ENCODE data around the gene TMEM178B.

The TMEM178B gene

DNA sequence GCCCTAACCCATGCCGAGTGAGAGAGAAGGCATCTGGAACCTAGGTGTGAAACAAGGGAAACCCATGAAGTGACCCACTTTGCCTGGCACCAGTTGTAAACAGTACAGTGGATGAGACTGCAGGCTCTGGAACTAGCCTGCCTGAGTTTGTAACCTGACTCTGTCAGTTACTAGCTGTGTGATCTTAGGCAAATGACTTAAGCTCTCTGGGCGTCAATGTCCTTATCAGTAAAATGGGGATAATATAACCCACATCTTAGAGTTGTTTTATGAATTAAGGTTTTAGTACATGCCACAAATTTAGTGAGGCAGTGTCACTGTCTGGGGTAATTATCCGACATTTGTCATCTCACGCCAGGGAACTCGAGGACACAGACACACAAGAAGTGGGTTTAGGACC is 394.5 kb downstream of the TMEM178B start:
- DNase-seq (ENCODE audit: low spot score) = no peak

DNA sequence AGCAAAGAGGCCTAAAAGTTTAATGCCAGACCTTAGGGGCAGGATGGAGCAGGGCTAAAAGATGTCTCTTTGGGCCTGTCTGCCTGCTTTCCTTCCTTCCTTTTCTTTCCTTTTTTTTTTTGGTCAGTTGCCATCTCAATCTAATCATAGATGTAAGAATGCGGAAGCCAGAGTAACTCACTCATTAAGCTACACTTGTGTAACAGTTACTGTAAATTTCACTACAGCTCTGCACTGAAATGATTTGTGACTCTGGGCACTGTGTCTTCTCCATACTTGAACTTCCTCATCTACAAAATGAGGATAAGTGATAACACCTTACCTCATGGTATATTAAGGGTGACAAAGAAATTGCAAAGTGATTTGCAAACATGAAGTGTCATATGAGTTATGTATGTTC is 401.8 kb downstream of the TMEM178B start:
- no peak for DNase-seq (ENCODE audit: low spot score)

DNA sequence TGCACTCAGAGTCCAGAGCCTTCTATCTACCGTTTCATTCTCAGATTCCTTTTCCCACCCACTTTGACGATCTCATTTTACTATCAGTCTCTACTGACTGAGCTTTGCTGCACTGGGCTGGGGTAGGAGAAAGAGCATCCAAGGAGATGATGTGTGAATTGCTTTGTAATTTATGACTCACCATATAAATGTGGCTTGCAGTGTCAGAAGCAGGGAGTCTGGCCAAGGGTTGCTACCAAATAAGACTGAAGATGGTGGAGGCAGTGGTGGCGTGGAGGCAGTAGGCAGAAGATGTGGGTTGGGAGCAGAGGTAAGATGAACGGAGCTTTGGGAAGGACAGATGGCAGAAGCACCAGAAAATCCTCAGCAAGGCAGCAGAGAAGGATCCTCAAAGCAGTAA is 404.0 kb downstream of the TMEM178B start:
- no peak for DNase-seq (ENCODE audit: low spot score)

DNA sequence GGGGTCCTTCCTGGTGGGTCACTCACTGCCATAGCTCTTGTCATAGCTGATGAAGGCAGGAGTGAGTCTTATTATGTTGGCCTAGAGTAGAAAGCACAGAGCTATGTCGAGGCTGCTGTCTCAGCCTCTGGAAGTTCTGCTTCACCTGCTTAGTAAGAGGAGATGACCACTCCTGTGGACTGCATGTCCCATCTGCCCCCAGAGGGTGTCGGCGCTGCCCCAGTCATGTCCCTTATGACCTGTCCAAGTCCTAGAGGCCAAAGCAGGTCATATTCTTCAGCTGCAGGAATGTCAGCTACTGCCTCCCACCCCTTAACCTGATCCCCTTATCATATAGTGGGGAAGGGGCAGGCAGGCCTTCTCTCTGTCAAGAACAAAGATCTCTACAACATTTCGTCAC is 405.0 kb downstream of the TMEM178B start:
- no peak for DNase-seq (ENCODE audit: low spot score)

DNA sequence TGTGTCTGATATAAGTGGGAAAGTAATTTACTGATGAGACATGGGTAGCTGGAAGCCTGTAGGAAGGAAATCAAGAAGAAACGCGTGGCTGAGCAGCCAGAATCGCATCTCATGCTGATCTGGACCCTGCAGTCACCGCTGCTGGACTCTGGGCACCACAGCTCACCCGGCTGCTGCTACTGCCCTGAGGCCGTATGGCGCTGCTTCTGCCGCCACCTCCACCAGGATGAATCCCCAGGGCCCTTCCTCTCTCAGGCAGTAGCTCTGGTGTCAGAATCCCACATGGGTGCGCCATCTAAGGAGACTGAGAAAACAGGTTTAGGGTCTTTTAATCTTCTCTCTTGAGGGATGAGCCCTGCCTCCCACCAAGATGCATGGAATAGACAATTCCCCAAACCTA is 407.1 kb downstream of the TMEM178B start:
- no peak for DNase-seq (ENCODE audit: low spot score)

DNA sequence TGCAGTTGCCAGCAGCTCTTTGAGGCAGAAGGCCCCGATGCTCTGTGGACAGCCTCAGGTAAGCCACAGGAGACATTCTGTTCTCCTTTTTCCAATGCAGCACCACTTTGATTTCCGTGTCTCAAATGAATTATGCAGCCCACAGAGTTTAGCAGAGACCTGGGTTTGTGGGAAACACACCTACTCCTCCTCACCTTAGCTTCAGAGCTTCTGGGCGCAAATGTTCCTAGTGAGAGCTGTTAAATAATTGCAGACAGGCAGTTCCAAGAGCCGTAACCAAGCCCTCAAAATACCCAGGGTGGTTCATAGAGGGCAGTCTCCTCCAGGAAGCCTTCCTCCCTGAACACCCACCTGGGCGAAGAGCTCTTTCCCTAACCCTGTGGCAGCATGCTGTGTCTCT is 408.1 kb downstream of the TMEM178B start:
- no peak for DNase-seq (ENCODE audit: low spot score)

DNA sequence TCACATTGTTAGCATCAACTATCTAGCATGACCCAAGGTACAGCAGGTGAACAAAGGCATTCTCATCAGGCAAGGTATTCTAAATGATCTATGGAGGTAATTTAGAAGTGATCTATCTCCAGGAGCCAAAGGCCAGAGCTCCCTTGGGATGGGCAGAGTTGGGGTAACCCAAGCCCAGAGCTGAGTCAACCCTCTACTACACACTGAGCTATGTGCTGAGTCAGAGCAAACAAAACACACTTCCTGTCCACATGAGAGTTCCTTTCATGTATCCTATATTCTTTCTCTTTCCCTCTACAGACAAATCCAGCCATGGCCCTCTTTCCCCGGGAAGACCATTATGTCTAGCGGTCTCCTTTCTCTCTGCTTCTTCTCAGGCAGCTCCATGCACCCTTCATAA is 409.2 kb downstream of the TMEM178B start:
- no peak for DNase-seq (ENCODE audit: low spot score)

DNA sequence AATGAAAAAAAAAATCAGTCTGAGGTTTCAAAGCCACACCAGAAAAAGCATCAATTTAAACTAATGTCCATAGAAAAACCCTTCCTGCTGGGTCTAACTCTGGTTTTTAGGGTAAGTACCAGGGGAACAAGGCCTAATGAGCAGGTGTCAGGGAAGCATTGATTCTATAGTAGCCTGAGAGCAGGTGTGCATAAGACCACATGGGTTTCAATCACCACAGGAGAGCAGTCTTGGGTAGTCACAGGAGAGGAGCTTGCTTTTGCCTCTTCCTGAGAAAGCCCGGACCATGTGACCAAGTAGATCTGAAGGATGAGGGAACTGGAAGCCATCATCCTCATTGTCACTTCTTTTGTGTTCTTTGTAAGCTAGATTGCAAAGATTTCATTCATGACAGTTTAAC is 411.0 kb downstream of the TMEM178B start:
- no peak for DNase-seq (ENCODE audit: low spot score)

DNA sequence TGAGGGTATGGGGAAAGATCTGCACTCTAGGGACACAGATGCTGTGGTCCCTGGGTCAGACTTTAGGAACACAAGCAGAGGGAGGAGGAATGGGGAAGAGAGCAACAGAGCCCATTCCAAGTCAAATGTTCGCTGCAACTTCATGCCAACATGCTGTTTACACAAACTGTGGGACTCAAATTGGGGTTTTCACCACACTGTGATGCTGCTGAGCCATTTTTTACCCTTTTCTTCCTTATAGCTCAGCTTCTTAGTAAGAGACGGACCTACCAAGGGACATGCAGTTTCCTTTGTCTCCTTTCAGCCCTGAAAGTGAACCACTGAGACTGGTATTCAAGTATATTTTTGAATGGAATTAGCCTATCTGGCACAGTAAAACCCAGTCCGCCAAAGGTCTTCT is 413.1 kb downstream of the TMEM178B start:
- DNase-seq (ENCODE audit: low spot score) = no peak

DNA sequence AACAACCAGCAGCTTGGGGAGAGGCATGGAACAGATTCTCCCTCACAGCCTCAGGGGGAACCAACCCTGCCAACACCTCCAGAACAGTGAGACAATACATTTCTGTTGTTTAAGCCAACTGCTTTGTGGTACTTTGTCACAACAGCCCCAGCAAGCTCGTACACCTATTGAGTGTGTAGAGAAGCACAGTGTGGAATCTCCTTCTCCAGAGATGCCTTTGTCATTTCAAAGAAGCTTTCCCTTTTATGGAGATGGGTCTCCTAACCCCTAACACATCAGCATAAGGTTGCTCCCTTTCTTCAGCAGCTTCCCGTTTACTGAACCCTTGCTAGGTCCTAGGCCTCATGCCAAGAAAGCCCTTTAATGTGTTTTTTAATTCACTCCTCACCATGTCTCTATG is 416.6 kb downstream of the TMEM178B start:
- DNase-seq (ENCODE audit: low spot score) = no peak

DNA sequence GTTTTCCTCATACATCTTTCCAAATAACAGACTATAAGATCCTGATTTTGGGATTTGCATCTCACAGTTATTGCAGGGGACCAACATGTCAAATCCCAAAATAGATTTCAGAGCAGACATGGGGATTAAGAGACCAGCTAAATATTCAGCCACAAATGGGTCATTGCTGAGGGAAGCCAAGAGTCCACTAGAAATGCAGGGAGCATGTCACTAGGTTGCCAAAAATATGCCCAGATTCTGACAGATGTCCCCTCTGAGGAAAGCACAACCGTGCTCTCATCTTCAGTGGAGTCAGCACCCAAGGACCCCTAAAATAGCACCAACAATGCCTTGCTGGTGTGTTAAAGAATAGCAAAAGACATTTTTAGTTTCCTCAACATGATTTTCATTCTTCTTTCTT is 421.2 kb downstream of the TMEM178B start:
- DNase-seq (ENCODE audit: low spot score) = no peak

DNA sequence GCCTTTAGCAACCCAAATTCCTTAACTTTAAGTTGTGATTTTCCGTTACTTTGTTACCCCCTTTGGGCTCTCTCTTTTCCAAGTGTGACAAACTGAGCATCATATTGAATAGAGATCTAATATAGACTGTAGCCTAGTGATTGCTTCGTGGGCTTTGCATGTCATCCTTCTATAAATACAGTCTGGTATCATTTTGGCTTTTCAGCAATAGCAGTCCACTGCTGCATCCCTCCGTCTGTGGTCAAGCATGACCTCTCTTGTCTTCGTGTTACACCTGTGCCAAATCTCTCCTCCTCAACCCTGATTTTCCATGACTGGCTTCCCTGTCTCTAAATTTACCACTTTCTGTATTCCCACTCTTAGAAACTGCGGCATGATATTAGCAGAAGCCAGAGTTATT is 423.5 kb downstream of the TMEM178B start:
- no peak for DNase-seq (ENCODE audit: low spot score)

DNA sequence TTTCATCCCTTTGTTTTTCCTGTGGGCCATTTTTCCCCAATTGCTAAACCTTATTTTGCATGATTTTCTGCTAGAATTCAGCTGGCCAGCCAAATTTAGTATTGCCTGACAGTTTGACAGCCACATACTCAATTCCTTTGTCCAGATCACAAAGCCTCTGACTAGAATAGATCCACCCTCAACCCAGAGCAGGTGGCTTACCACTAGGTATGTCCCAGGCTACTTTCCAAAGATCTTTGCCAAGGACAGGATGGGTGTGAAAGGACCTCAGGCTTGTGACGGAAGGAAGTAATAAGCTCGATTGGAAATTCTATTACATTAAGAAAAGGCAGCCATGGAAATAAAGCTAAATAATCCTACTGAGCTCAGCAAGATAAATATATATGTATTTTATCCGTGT is 426.7 kb downstream of the TMEM178B start:
- DNase-seq (ENCODE audit: low spot score) = no peak

DNA sequence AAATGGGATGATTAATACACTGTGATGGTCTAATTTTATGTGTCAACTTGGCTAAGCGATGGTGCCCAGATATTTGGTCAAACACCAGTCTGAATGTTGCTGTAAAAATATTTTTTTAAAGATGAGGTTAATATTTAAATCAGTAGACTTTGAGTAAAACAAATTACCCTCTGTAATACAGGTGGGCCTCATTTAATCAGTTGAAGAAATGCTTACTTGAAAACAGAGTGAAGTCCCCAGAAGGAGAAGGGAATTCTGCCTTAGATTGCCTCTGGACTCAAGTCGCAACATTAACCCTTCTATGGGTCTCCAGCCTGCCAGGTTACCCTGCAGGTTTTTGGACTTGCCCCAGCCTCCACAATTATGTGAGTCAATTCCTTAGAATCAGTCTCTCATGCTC is 427.6 kb downstream of the TMEM178B start:
- DNase-seq (ENCODE audit: low spot score) = no peak

DNA sequence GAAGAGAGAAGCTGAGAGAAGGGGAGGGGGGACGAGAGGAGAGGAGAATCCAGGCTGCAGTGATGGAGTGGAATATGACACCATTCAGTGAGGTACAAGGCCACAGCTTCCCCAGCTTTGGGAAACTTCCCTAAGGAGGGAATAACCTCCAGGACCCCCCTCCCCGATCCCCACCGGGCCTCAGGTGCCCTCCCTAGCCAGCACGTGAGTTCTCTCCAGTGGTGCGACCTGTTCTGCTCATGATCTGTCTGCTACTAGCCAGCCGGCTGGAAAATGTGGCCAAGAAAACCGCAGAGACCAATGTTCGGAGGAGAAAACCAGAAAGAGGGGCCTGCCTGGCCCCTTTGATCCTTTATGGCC is 437.4 kb downstream of the TMEM178B start:
- no peak for DNase-seq (ENCODE audit: low spot score)

DNA sequence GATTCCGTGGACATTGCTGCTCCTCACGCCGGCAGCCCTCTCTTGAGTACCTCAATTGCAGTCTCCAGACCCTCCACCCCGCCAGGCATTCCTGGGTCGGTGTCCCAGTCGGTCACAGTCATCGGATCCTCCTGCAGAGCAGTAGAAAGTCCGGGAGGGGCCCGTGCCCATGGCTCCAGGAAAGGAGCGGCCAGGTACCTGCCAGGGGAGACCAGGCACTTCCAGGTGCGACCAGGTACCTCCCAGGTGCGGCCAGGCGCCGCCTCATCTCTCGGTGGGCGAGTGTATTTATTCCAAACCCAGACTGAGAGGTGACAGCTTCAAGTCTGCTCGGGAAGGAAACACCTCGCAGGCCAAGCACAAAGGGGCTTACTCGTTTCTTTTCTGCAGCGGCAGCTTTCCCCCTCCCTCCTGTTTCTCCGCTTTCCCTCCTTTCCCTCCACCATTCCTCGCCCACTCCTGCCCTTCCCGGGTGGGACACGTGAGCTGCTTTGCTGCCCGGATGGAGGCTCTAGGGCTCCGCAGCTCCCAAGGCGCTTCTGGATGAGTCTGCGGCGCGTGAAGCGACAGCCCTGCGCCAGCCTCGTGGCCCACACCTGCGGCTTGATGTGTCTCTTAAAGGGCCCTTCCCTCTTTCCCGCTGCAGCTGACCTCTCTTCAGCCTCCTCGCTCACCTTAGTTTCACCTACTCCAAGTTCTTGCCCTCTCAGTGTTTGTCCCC is 438.0 kb downstream of the TMEM178B start:
- no peak for DNase-seq (ENCODE audit: low spot score)

DNA sequence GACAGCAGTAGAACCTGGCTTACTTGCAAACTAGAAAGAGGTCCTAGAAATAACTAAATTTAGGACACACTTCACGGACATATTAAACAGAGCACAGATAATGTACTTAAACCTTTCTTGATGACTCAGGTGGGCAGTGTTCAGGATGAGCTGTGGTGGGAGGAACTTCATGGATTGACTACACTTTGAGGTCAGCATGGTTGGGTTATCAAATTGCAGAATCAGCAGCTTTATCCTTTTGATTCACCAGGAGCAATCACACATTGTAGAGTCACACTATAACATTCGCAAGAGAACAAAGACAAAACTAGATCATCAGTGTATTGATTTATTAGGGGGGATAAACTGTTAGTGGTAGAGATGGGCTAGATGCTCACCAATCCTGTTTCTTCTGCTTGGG is 438.7 kb downstream of the TMEM178B start:
- DNase-seq (ENCODE audit: low spot score) = no peak

DNA sequence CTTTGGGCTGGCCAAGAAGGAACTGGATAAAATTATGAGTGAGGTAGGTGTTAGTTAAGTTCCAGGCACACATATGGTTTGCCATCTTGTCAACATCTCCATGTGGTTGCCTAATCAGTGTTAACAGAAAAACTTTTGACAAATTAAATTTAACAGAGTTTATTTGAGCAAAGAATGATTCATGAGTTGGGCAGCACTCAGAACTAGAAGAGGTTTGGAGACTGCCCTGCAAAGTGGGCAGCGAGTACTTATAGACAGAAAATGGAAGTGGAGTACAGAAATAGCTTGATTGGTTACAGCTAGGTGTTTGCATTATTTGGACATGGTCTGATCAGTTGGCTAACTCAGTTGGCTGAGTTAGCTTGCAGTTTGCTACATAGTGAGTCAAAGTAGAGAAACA is 439.9 kb downstream of the TMEM178B start:
- no peak for DNase-seq (ENCODE audit: low spot score)

DNA sequence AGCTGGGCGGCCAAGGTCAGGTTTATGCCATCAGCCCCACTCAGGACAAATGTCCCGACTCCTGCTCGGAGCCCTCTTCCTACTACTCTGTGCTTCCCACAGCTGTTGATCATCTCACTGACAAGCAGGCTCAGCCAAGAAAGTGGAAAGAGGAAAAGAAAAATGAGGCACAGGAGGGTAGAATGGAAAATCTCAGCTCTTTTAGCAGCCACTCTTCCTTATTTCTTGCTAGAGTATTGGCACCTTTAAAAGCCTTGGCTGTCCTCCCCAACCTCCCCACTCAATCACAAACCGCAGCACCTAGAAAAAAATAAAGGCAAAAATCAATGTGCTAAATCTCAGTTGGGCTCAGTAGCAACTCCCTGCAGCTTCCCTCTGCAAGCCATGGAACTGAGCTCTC is 442.1 kb downstream of the TMEM178B start:
- no peak for DNase-seq (ENCODE audit: low spot score)

DNA sequence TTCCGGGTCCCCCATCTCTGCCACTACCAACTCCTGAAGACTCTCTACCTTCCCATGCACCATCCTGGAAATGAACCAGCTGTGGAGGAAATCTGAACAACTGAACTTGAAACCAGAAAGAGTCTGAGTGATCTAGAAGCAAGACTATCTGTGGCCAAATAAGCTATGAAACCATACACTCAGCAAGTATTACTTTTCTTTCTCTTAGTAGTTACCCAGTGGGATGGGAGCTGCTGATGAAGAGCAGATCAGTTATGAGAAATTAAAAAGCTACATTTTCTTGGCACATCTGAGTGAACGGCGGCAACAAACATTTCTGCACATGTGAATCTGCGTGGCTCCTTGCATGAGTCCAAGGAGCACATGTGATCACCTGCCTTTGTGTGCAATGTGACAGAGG is 445.8 kb downstream of the TMEM178B start:
- DNase-seq (ENCODE audit: low spot score) = no peak

DNA sequence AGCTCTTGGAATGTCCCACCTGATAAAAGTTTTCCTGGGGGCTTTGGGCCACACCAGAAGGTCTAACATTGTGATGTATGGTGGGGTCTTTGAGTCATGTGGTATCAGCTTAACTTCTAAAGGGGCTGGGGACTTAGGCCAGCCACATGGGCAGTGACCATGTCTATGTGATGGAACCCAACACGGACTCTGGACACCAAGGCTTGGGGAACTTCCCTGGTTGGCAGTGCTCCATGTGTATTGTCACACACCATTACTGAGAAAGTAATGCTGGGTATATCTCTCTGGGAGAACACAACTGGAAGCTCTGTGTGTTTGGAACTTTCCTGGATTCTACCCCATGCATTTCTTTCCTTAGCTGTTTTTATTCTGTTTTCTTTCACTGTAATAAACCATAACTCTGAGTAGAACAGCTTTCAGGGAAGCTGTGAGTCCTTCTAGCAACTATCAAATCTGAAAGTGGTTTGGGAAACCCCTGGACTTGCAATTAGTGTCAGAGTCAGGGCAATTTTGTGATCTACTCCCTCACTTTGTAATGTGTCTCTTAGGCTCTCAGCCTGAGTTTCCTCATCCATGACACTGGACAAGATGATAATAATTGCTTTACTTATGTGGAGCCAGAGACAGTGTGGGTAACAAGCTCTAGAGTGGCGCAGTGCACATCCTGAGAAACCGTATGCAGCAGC is 448.9 kb downstream of the TMEM178B start:
- no peak for DNase-seq (ENCODE audit: low spot score)

DNA sequence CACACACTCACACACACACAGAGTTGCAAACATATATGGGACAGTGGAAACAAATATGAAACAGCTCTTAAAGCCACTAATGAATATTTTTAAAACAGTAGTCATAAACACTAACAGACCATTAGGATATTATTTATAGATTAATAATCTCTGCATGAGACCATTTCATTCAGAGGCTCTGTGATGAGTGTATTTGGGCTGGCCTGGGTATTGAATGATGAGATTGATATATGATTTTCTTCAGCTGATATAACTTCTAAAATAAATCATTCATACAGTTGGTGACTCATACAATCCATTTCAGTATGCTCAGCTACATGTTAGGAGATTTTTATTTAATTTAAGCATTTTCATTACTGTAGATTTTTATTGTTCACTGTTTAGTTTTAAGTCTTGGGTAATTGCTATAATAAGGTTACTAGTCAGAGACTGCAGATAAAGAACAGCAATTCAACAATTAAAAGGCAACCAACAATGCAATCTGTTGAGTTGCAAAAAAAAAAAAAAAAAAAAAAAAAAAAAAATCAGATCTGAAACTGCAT is 452.2 kb downstream of the TMEM178B start:
- no peak for DNase-seq (ENCODE audit: low spot score)

DNA sequence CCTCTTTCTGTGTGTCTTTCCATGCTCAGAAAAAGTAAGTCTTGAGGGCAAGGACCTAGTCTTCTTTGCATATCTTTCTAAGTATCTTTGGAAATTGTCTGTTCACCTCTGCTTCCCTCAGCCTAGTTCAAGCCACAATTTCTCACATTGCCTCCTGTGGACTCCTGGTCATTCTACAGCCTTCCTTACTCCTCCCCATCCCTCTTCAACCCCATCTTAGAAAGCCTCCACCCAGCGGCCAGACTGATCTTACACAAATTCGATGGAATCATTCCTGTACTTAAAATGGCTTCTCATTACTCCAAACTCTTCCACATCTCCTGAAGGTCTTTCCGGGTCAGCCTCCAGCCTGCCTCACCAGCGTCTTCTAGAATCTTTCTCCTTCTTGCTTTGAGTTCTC is 453.2 kb downstream of the TMEM178B start:
- no peak for DNase-seq (ENCODE audit: low spot score)

DNA sequence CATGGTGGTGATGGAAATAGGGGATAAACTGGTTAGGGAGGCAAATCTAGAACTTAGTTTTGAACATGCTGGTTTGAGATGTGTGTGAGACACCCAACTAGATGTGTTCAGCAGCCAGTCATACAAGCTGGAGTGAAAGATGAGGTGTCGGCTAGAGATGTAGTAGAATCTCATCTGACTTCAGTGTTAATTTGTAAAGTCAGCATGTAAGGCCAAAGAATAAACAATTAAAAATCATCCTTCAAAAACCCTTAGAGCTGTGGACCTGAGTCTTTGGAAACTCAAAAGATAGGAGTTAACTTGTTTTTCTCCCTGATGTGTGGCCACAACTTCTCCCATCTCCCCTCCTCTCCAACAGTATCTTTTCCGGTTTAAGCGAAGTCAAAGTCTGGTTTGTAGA is 454.5 kb downstream of the TMEM178B start:
- no peak for DNase-seq (ENCODE audit: low spot score)
